Nephron progenitor cell (in vitro differentiated cells): Measurements from ENCODE around the gene SLC44A3.

Source experiments
- DNase-seq: peaks from one replicate; pipeline ENCODE4 v3.0.0; 2021
- H3K27ac Mint-ChIP-seq: 2 replicates; pipeline ENCODE4 v1.8.0; 2021; ENCODE audit warnings: mild to moderate bottlenecking, moderate library complexity, mixed read lengths
- H3K27me3 Mint-ChIP-seq: 2 replicates; pipeline ENCODE4 v1.8.0; 2021; ENCODE audit warnings: mild to moderate bottlenecking, low read depth, mixed read lengths; ENCODE audit not compliant: poor library complexity
- H3K36me3 Mint-ChIP-seq: 2 replicates; pipeline ENCODE4 v1.8.0; 2021; ENCODE audit warnings: low read depth, mixed read lengths
- H3K4me1 Mint-ChIP-seq: 2 replicates; pipeline ENCODE4 v1.8.0; 2021; ENCODE audit warnings: mixed read lengths
- H3K4me3 Mint-ChIP-seq: 2 replicates; pipeline ENCODE4 v1.8.0; 2021; ENCODE audit warnings: mild to moderate bottlenecking, moderate library complexity, mixed read lengths
- H3K9me3 Mint-ChIP-seq: 2 replicates; pipeline ENCODE4 v1.8.0; 2021; ENCODE audit warnings: mild to moderate bottlenecking, moderate library complexity, mixed read lengths
- TF ChIP-seq, protein P1 (sequence below): fragments of 200-600 bp; sonication (generic); IDR thresholded peaks from 2 replicates; pipeline ENCODE4 v1.5.0; 2021; ENCODE audit warnings: antibody characterized with exemption

SLC44A3 gene

GRCh38 chr1:94776474-94776873 is 43.7 kb upstream of the SLC44A3 start:
- no peaks in the 10 kb centered on the region for H3K36me3 Mint-ChIP-seq
- H3K4me3 Mint-ChIP-seq, result no peak overlapping the region
- DNase-seq, result no peak
- TF ChIP-seq, protein P1, sequence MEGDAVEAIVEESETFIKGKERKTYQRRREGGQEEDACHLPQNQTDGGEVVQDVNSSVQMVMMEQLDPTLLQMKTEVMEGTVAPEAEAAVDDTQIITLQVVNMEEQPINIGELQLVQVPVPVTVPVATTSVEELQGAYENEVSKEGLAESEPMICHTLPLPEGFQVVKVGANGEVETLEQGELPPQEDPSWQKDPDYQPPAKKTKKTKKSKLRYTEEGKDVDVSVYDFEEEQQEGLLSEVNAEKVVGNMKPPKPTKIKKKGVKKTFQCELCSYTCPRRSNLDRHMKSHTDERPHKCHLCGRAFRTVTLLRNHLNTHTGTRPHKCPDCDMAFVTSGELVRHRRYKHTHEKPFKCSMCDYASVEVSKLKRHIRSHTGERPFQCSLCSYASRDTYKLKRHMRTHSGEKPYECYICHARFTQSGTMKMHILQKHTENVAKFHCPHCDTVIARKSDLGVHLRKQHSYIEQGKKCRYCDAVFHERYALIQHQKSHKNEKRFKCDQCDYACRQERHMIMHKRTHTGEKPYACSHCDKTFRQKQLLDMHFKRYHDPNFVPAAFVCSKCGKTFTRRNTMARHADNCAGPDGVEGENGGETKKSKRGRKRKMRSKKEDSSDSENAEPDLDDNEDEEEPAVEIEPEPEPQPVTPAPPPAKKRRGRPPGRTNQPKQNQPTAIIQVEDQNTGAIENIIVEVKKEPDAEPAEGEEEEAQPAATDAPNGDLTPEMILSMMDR, result no peak
- H3K9me3 Mint-ChIP-seq, result peaks cover 6% of the 10 kb centered on the region
- peaks cover 23% of the 10 kb centered on the region for H3K4me1 Mint-ChIP-seq
- H3K27ac Mint-ChIP-seq, result no peak overlapping the region
- H3K27me3 Mint-ChIP-seq, result peaks cover 8% of the 10 kb centered on the region

- TF ChIP-seq, protein P1, result no peak
- H3K9me3 Mint-ChIP-seq, result peaks cover 6% of the 10 kb centered on the region
- peaks cover 20% of the 10 kb centered on the region for H3K4me1 Mint-ChIP-seq
- no peak for DNase-seq
- peaks cover 8% of the 10 kb centered on the region for H3K27me3 Mint-ChIP-seq
- H3K27ac Mint-ChIP-seq, result no peak overlapping the region
- H3K36me3 Mint-ChIP-seq, result no peaks in the 10 kb centered on the region
- H3K4me3 Mint-ChIP-seq, result no peak overlapping the region
Measured at GRCh38 chr1:94777281-94777680, 42.9 kb upstream of the SLC44A3 start.

GRCh38 chr1:94778808-94779207 is 41.3 kb upstream of the SLC44A3 start:
- Mint-ChIP-seq H3K4me1 (peaks cover 14% of the 10 kb centered on the region), H3K27me3 (peaks cover 8% of the 10 kb centered on the region), H3K4me3 (no peak overlapping the region), H3K27ac (no peak overlapping the region), H3K36me3 (no peaks in the 10 kb centered on the region), H3K9me3 (peaks cover 6% of the 10 kb centered on the region)
- TF ChIP-seq, protein P1, result no peak
- DNase-seq, result no peak

- Mint-ChIP-seq H3K4me3 (no peak overlapping the region), H3K36me3 (no peaks in the 10 kb centered on the region), H3K4me1 (peaks cover 8% of the 10 kb centered on the region), H3K9me3 (no peaks in the 10 kb centered on the region), H3K27me3 (peaks cover 8% of the 10 kb centered on the region), H3K27ac (no peak overlapping the region)
- DNase-seq, result no peak
- TF ChIP-seq, protein P1, result no peak
Measured at GRCh38 chr1:94783342-94784189, 36.6 kb upstream of the SLC44A3 start.

DNA sequence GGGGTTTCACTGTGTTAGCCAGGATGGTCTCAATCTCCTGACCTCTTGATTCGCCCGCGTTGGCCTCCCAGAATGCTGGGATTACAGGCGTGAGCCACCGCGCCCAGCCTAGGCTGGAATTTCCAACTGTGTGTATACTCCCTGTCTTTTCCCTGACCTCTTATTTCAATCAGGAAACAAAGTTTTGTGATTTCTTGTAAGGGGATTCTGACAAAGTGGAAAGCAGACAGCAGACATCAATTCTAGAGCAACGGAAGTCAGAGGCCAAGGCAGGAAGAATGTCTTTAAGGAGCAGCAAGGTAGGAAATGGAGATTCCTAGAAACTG is 36.0 kb upstream of the SLC44A3 start:
- Mint-ChIP-seq H3K4me1 (peaks cover 8% of the 10 kb centered on the region), H3K27ac (peak overlapping the region; percentile 53), H3K27me3 (peaks cover 8% of the 10 kb centered on the region), H3K9me3 (no peaks in the 10 kb centered on the region), H3K36me3 (no peaks in the 10 kb centered on the region), H3K4me3 (no peak overlapping the region)
- TF ChIP-seq, protein P1, result no peak
- DNase-seq, result no peak

- DNase-seq, result no peak
- Mint-ChIP-seq H3K27ac (no peak overlapping the region), H3K4me1 (peaks cover 8% of the 10 kb centered on the region), H3K36me3 (no peaks in the 10 kb centered on the region), H3K9me3 (no peaks in the 10 kb centered on the region), H3K27me3 (no peaks in the 10 kb centered on the region), H3K4me3 (no peak overlapping the region)
- TF ChIP-seq, protein P1, result no peak
Measured at GRCh38 chr1:94787691-94788090, 32.5 kb upstream of the SLC44A3 start.
